KMS-11 (cell line): Measurements from ENCODE around the gene SLC25A19.

Experiments
- H2AFZ ChIP-seq: fragments of 200-600 bp; sonication (generic); 2 replicates; pipeline ENCODE4 v1.6.1; 2016; ENCODE audit warnings: antibody characterized with exemption, mixed run types, low read depth
- H3K27ac ChIP-seq: fragments of 200-600 bp; sonication (generic); 2 replicates; pipeline ENCODE4 v1.6.1; 2016; ENCODE audit warnings: mild to moderate bottlenecking, mixed run types
- H3K27me3 ChIP-seq: fragments of 200-600 bp; sonication (generic); 2 replicates; pipeline ENCODE4 v1.6.1; 2017; ENCODE audit warnings: mild to moderate bottlenecking, low read depth, mixed run types, moderate library complexity; ENCODE audit not compliant: insufficient read depth
- H3K36me3 ChIP-seq: fragments of 200-600 bp; sonication (generic); 2 replicates; pipeline ENCODE4 v1.6.1; 2017; ENCODE audit warnings: mild to moderate bottlenecking, mixed run types; ENCODE audit not compliant: insufficient read depth
- H3K4me1 ChIP-seq: fragments of 200-600 bp; sonication (generic); 2 replicates; pipeline ENCODE4 v1.6.1; 2016; ENCODE audit warnings: mild to moderate bottlenecking, low read depth, mixed run types; ENCODE audit not compliant: poor library complexity, severe bottlenecking
- H3K4me2 ChIP-seq: fragments of 200-600 bp; sonication (generic); 2 replicates; pipeline ENCODE4 v1.7.0; 2016; ENCODE audit warnings: mild to moderate bottlenecking, mixed run types
- H3K4me3 ChIP-seq: fragments of 200-600 bp; sonication (generic); IDR thresholded peaks from 2 replicates; pipeline ENCODE4 v1.6.1; 2017; ENCODE audit warnings: low read depth, low read length, mixed read lengths; ENCODE audit not compliant: insufficient read depth
- H3K79me2 ChIP-seq: fragments of 200-600 bp; sonication (generic); 2 replicates; pipeline ENCODE4 v1.6.1; 2016; ENCODE audit warnings: low read depth, mixed run types; ENCODE audit not compliant: insufficient read depth
- H3K9ac ChIP-seq: fragments of 200-600 bp; sonication (generic); 2 replicates; pipeline ENCODE4 v1.6.1; 2016; ENCODE audit warnings: mild to moderate bottlenecking, mixed run types
- H4K20me1 ChIP-seq: fragments of 200-600 bp; sonication (generic); 2 replicates; pipeline ENCODE4 v1.6.1; 2016; ENCODE audit warnings: mild to moderate bottlenecking, mixed run types; ENCODE audit not compliant: insufficient read depth
- CTCF ChIP-seq: fragments of 200-600 bp; sonication (generic); conservative IDR thresholded peaks from 2 replicates; pipeline ENCODE4 v1.6.1; 2017; ENCODE audit warnings: low read depth, mild to moderate bottlenecking, antibody characterized with exemption, low read length, moderate library complexity, mixed read lengths

SLC25A19 gene

GRCh38 chr17:75240394-75241142 is 48.7 kb downstream of the SLC25A19 start:
- no peak overlapping the region for H2AFZ ChIP-seq
- H3K27ac ChIP-seq: no peak overlapping the region
- no peak overlapping the region for H3K4me2 ChIP-seq

GRCh38 chr17:75239778-75240393 is 49.3 kb downstream of the SLC25A19 start:
- Histone ChIP-seq H3K27me3 (no peaks in the 10 kb centered on the region), H3K9ac (no peak overlapping the region), H3K27ac (no peak overlapping the region), H2AFZ (no peak overlapping the region), H3K4me3 (no peak overlapping the region), H3K4me2 (no peak overlapping the region), H3K79me2 (no peaks in the 10 kb centered on the region), H3K36me3 (peaks cover 2% of the 10 kb centered on the region; the same call in 1 of the 2 replicates), H4K20me1 (peaks cover 6% of the 10 kb centered on the region; the same call in 1 of the 2 replicates), H3K4me1 (peaks cover 8% of the 10 kb centered on the region)
- TF ChIP-seq CTCF: no peak

More at GRCh38 chr17:75240394-75241142, 48.7 kb downstream of the SLC25A19 start:
- H3K27me3 ChIP-seq: no peaks in the 10 kb centered on the region
- no peaks in the 10 kb centered on the region for H3K79me2 ChIP-seq
- H3K36me3 ChIP-seq: no peaks in the 10 kb centered on the region; the same call in 1 of the 2 replicates
- peak; percentile 59 for TF ChIP-seq CTCF
- no peak overlapping the region for H3K4me3 ChIP-seq
- H3K4me1 ChIP-seq: peaks cover 8% of the 10 kb centered on the region
- H4K20me1 ChIP-seq: peaks cover 6% of the 10 kb centered on the region; the same call in 1 of the 2 replicates
- no peak overlapping the region for H3K9ac ChIP-seq

GRCh38 chr17:75239214-75239613 is 50.0 kb downstream of the SLC25A19 start:
- H3K4me2 ChIP-seq: no peak overlapping the region
- peaks cover 8% of the 10 kb centered on the region for H3K4me1 ChIP-seq
- H3K79me2 ChIP-seq: no peaks in the 10 kb centered on the region
- no peak overlapping the region for H3K4me3 ChIP-seq
- H3K27ac ChIP-seq: no peak overlapping the region
- H3K27me3 ChIP-seq: no peaks in the 10 kb centered on the region
- no peak overlapping the region for H3K9ac ChIP-seq
- no peak for TF ChIP-seq CTCF
- peaks cover 8% of the 10 kb centered on the region; the same call in 1 of the 2 replicates for H3K36me3 ChIP-seq
- peaks cover 6% of the 10 kb centered on the region; the same call in 1 of the 2 replicates for H4K20me1 ChIP-seq
- H2AFZ ChIP-seq: no peak overlapping the region

GRCh38 chr17:75238684-75239191 is 50.5 kb downstream of the SLC25A19 start:
- Histone ChIP-seq H4K20me1 (peaks cover 6% of the 10 kb centered on the region; the same call in 1 of the 2 replicates), H2AFZ (no peak overlapping the region), H3K4me3 (no peak overlapping the region), H3K9ac (no peak overlapping the region), H3K36me3 (peaks cover 11% of the 10 kb centered on the region; the same call in 1 of the 2 replicates), H3K27me3 (no peaks in the 10 kb centered on the region), H3K79me2 (no peaks in the 10 kb centered on the region), H3K4me2 (no peak overlapping the region), H3K27ac (no peak overlapping the region), H3K4me1 (peaks cover 8% of the 10 kb centered on the region)
- peak; percentile 91 for TF ChIP-seq CTCF
